Natural killer cell (primary cell): Measurements from ENCODE around the gene SAA4. TPM values are rescaled to one million over a fixed set of nuclear protein-coding genes. Genes with fewer than 3 reads are reported as not detected.
"Not testable (repeated sequence)": the region's sequence is repeated elsewhere in the genome, so short reads cannot be mapped to it uniquely, and the experiment has no call there.

ENCODE experiments used
- ATAC-seq, 3 donors: fragments of 150-1000 bp in 2 of 3; fragments of 200-7000 bp in 1 of 3; cut with Tn5 transposase; 1 replicate in 1 of 3; 2 replicates in 2 of 3; pipeline ENCODE4 v1.10.0; 2021; ENCODE audit warnings: mild to moderate bottlenecking in 2 of 3, moderate library complexity in 2 of 3
- DNase-seq, 2 donors: peaks; one replicate each; pipeline versions ENCODE4 v3.0.0 to v3.0.0-alpha.2; 2013 to 2021; ENCODE audit warnings: mixed read lengths in 1 of 2
- H3K27ac ChIP-seq: one replicate; pipeline ENCODE4 v1.5.1; 2013; ENCODE audit warnings: mild to moderate bottlenecking, low read length
- H3K27me3 ChIP-seq: one replicate; pipeline ENCODE4 v1.6.1; 2013; ENCODE audit warnings: low read length; ENCODE audit not compliant: control insufficient read depth, insufficient read depth
- H3K36me3 ChIP-seq: one replicate; pipeline ENCODE4 v1.6.1; 2013; ENCODE audit warnings: low read length; ENCODE audit not compliant: control insufficient read depth, insufficient read depth
- H3K4me1 ChIP-seq: one replicate; pipeline ENCODE4 v1.6.1; 2013; ENCODE audit warnings: low read length; ENCODE audit not compliant: control insufficient read depth, insufficient read depth
- H3K4me3 ChIP-seq: one replicate; pipeline ENCODE4 v1.5.1; 2013; ENCODE audit warnings: low read length
- H3K9me3 ChIP-seq: one replicate; pipeline ENCODE4 v1.6.1; 2013; ENCODE audit warnings: low read length; ENCODE audit not compliant: control insufficient read depth, insufficient read depth
- H3K27ac Mint-ChIP-seq, 2 donors: one replicate each; pipeline ENCODE4 v1.8.0; 2022; ENCODE audit warnings: mild to moderate bottlenecking in 2 of 2, mixed read lengths in 2 of 2, moderate library complexity in 1 of 2
- H3K27me3 Mint-ChIP-seq, 2 donors: one replicate each; pipeline ENCODE4 v1.8.0; 2022; ENCODE audit warnings: low read depth in 2 of 2, mixed read lengths in 2 of 2
- H3K36me3 Mint-ChIP-seq: one replicate; pipeline ENCODE4 v1.8.0; 2022; ENCODE audit warnings: mixed read lengths
- H3K4me1 Mint-ChIP-seq, 2 donors: one replicate each; pipeline ENCODE4 v1.8.0; 2022; ENCODE audit warnings: mixed read lengths in 2 of 2
- H3K4me3 Mint-ChIP-seq: one replicate; pipeline ENCODE4 v1.8.0; 2022; ENCODE audit warnings: mild to moderate bottlenecking, moderate library complexity, mixed read lengths
- H3K9me3 Mint-ChIP-seq, 2 donors: one replicate each; pipeline ENCODE4 v1.8.0; 2022; ENCODE audit warnings: mixed read lengths in 2 of 2
- CTCF ChIP-seq: fragments of 200-600 bp; IDR thresholded peaks from one replicate; pipeline ENCODE4 v1.8.0; 2022; ENCODE audit warnings: antibody characterized with exemption
- WGBS: methylation state at CpG from one replicate; pipeline ENCODE4 v1.1.7; 2013; ENCODE audit warnings: missing lambda C conversion rate; ENCODE audit not compliant: insufficient coverage; 5-methylcytosine and 5-hydroxymethylcytosine counted together
- intact Hi-C: fragments of 100-400 bp; cut with micrococcal nuclease; formaldehyde crosslinking; loops from one replicate; pipeline ENCODE4 v1.14.2; 2022
- total RNA-seq, 4 donors: library from RNA; stranded (reverse); fragments of 120-200 nt in 1 of 4; gene quantifications; one replicate each; pipeline versions ENCODE4 v1.2.3 to v1.2.4, GENCODE V29; 2013 to 2022

Gene SAA4
- total RNA-seq, 3 donors from 2014 or later (not counting 1 experiment from before 2014, with no cell fraction given), result 0.54 TPM; not detected in 2

GRCh38 chr11:18196532-18196931, 40.1 kb downstream of the SAA4 start:
- H3K27ac ChIP-seq, result no peak overlapping the region
- 96% methylated on average over 2 of the region's 2 CpGs for WGBS
- ATAC-seq (no peak), DNase-seq (no peak)
- Mint-ChIP-seq H3K36me3 (no peaks in the 10 kb centered on the region), H3K4me1 (no peaks in the 10 kb centered on the region), H3K27me3 (peaks cover 23 to 45% of the 10 kb centered on the region in 2 donors), H3K27ac (no peak overlapping the region), H3K4me3 (no peak overlapping the region), H3K9me3 (no peaks in the 10 kb centered on the region)
- H3K9me3 ChIP-seq, result no peaks in the 10 kb centered on the region
- H3K4me3 ChIP-seq, result no peak overlapping the region
- no peaks in the 10 kb centered on the region for H3K36me3 ChIP-seq
- no peaks in the 10 kb centered on the region for H3K4me1 ChIP-seq
- intact Hi-C loops, result no loop called here
- TF ChIP-seq CTCF, result no peak
- no peaks in the 10 kb centered on the region for H3K27me3 ChIP-seq

DNA sequence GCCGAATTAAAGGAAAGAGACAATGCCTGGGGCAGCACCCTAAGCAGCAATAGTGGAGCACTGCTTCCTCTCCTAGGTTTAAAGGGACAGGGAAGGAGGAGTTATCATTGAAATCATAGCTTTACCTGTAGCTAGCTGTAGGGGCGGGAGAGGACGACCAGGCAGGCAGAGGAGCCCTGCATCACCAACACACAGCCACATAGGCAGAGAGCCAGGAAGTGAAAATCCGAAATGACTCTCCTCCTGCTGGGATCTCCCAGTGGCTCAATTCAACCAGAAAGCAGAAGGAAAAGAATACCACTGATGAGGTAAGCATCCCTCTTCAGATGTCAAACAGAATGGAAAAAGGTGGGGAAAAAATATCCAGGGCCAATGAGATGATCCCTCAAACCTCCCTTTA, 43.6 kb downstream of the SAA4 start:
- 51% methylated on average over 3 of the region's 4 CpGs for WGBS

GRCh38 chr11:18191376-18191775, 45.2 kb downstream of the SAA4 start:
- no peak for TF ChIP-seq CTCF
- Mint-ChIP-seq H3K27me3 (peaks cover 12 to 33% of the 10 kb centered on the region in 2 donors), H3K9me3 (peaks cover 0 to 2% of the 10 kb centered on the region in 2 donors), H3K4me3 (no peak overlapping the region), H3K27ac (no peak overlapping the region), H3K36me3 (no peaks in the 10 kb centered on the region), H3K4me1 (no peaks in the 10 kb centered on the region)
- intact Hi-C loops, result no loop called here
- no peak for DNase-seq
- H3K36me3 ChIP-seq, result no peaks in the 10 kb centered on the region
- ATAC-seq, result no peak
- peaks cover 2% of the 10 kb centered on the region for H3K27me3 ChIP-seq
- H3K27ac ChIP-seq, result no peak overlapping the region
- 100% methylated on average over 3 of the region's 3 CpGs for WGBS
- H3K4me3 ChIP-seq, result no peak overlapping the region
- H3K4me1 ChIP-seq, result no peaks in the 10 kb centered on the region
- no peaks in the 10 kb centered on the region for H3K9me3 ChIP-seq

More for the DNA sequence above, 43.6 kb downstream of the SAA4 start:
- H3K9me3 Mint-ChIP-seq, result no peaks in the 10 kb centered on the region
- H3K27me3 Mint-ChIP-seq, result peaks cover 11 to 29% of the 10 kb centered on the region in 2 donors
- H3K27ac ChIP-seq, result no peak overlapping the region
- H3K4me1 ChIP-seq, result no peaks in the 10 kb centered on the region
- ATAC-seq (no peak), DNase-seq (no peak)
- TF ChIP-seq CTCF, result no peak
- H3K4me3 Mint-ChIP-seq, result no peak overlapping the region
- no peaks in the 10 kb centered on the region for H3K36me3 ChIP-seq
- H3K9me3 ChIP-seq, result no peaks in the 10 kb centered on the region
- intact Hi-C loops, result no loop called here
- no peak overlapping the region for H3K27ac Mint-ChIP-seq
- no peaks in the 10 kb centered on the region for H3K36me3 Mint-ChIP-seq
- H3K4me3 ChIP-seq, result no peak overlapping the region
- H3K27me3 ChIP-seq, result no peaks in the 10 kb centered on the region
- no peaks in the 10 kb centered on the region for H3K4me1 Mint-ChIP-seq

- peaks cover 18 to 34% of the 10 kb centered on the region in 2 donors for H3K27me3 Mint-ChIP-seq
- H3K36me3 Mint-ChIP-seq, intact Hi-C loops, H3K9me3 Mint-ChIP-seq, H3K4me3 Mint-ChIP-seq, H3K36me3 ChIP-seq, H3K4me1 ChIP-seq, H3K27me3 ChIP-seq, H3K4me3 ChIP-seq, H3K27ac ChIP-seq, H3K4me1 Mint-ChIP-seq, H3K9me3 ChIP-seq, ATAC-seq, H3K27ac Mint-ChIP-seq, DNase-seq: not testable (repeated sequence)
- WGBS, result 92% methylated on average over 33 of the region's 34 CpGs
These were observed 46.9 kb downstream of the SAA4 start for GRCh38 chr11:18189476-18190245.
